NT2/D1 (cell line): ENCODE measurements around the gene OR2T8.
"Not testable (repeated sequence)": the region's sequence is repeated elsewhere in the genome, so short reads cannot be mapped to it uniquely, and the experiment has no call there.

Source experiments
- DNase-seq: peaks from one replicate; pipeline ENCODE4 v3.0.0-alpha.2; 2011; ENCODE audit warnings: low read depth, low spot score
- H3K27me3 ChIP-seq: 2 replicates; pipeline ENCODE4 v1.6.0; 2011; ENCODE audit warnings: mild to moderate bottlenecking; ENCODE audit not compliant: insufficient read length, insufficient read depth
- H3K36me3 ChIP-seq: 2 replicates; pipeline ENCODE4 v1.6.1; 2011; ENCODE audit warnings: mild to moderate bottlenecking, low read length, mixed read lengths; ENCODE audit not compliant: insufficient read depth, insufficient read length
- H3K4me1 ChIP-seq: 2 replicates; pipeline ENCODE4 v1.5.1; 2011; ENCODE audit not compliant: insufficient read depth, insufficient read length
- H3K4me3 ChIP-seq: 2 replicates; pipeline ENCODE4 v1.5.1; 2011; ENCODE audit warnings: low read depth; ENCODE audit not compliant: insufficient read length
- H3K9ac ChIP-seq: 2 replicates; pipeline ENCODE4 v1.6.0; 2011; ENCODE audit warnings: low read depth; ENCODE audit not compliant: insufficient read length
- H3K9me3 ChIP-seq: 2 replicates; pipeline ENCODE4 v1.5.1; 2011; ENCODE audit warnings: mild to moderate bottlenecking, low read length; ENCODE audit not compliant: insufficient read depth
- SUZ12 ChIP-seq: IDR thresholded peaks from 2 replicates; pipeline ENCODE4 v1.6.1; 2011; ENCODE audit not compliant: insufficient read length, insufficient read depth; ENCODE audit errors: extremely low read depth
- YY1 ChIP-seq: IDR thresholded peaks from 2 replicates; pipeline ENCODE4 v1.6.1; 2011; ENCODE audit not compliant: insufficient read length, insufficient read depth
- ZNF274 ChIP-seq: IDR thresholded peaks from 2 replicates; pipeline ENCODE4 v1.6.1; 2011; ENCODE audit warnings: mild to moderate bottlenecking, low read depth, low read length

The OR2T8 gene

GRCh38 chr1:247933989-247934388 is 13.9 kb downstream of the OR2T8 start:
- Histone ChIP-seq H3K27me3 (no peaks in the 10 kb centered on the region), H3K4me3 (no peak overlapping the region), H3K9me3 (peaks cover 16% of the 10 kb centered on the region; the same call in 1 of the 2 replicates), H3K4me1 (no peaks in the 10 kb centered on the region), H3K9ac (no peak overlapping the region), H3K36me3 (no peaks in the 10 kb centered on the region)
- no peak for DNase-seq
- TF ChIP-seq ZNF274 (no peak), SUZ12 (no peak), YY1 (no peak)

GRCh38 chr1:247935781-247936180 is 15.7 kb downstream of the OR2T8 start:
- Histone ChIP-seq H3K4me3 (no peak overlapping the region), H3K4me1 (no peaks in the 10 kb centered on the region), H3K27me3 (no peaks in the 10 kb centered on the region), H3K9me3 (peaks cover 16% of the 10 kb centered on the region; the same call in 1 of the 2 replicates), H3K36me3 (no peaks in the 10 kb centered on the region), H3K9ac (no peak overlapping the region)
- no peak for DNase-seq
- TF ChIP-seq YY1 (no peak), SUZ12 (no peak)

- Histone ChIP-seq H3K4me1 (no peaks in the 10 kb centered on the region), H3K9me3 (peaks cover 16% of the 10 kb centered on the region; the same call in 1 of the 2 replicates), H3K36me3 (no peaks in the 10 kb centered on the region), H3K27me3 (no peaks in the 10 kb centered on the region), H3K9ac (no peak overlapping the region), H3K4me3 (no peak overlapping the region)
- TF ChIP-seq SUZ12 (no peak), ZNF274 (no peak), YY1 (no peak)
- DNase-seq = no peak
These were observed 16.4 kb downstream of the OR2T8 start for GRCh38 chr1:247936415-247936814.

- peak; percentile 96 for DNase-seq
- Histone ChIP-seq H3K9ac (peak overlapping the region; percentile 57), H3K9me3 (peaks cover 16% of the 10 kb centered on the region; the same call in 1 of the 2 replicates), H3K4me3 (peak overlapping the region; percentile 35)
- H3K36me3 ChIP-seq, H3K27me3 ChIP-seq, H3K4me1 ChIP-seq: not testable (repeated sequence)
These were observed 17.1 kb downstream of the OR2T8 start for GRCh38 chr1:247936965-247937734.

GRCh38 chr1:247942624-247943023 is 22.6 kb downstream of the OR2T8 start:
- no peaks in the 10 kb centered on the region for H3K9me3 ChIP-seq
- no peaks in the 10 kb centered on the region for H3K4me1 ChIP-seq
- no peak overlapping the region for H3K4me3 ChIP-seq
- TF ChIP-seq YY1 = no peak
- no peak for TF ChIP-seq ZNF274
- H3K9ac ChIP-seq = no peak overlapping the region
- no peaks in the 10 kb centered on the region for H3K36me3 ChIP-seq
- no peaks in the 10 kb centered on the region for H3K27me3 ChIP-seq
- DNase-seq = no peak

GRCh38 chr1:247948558-247948957 is 28.5 kb downstream of the OR2T8 start, which contains the start of gene OR2L8:
Gene OR2L8 (plus strand): TSS chr1:247948858. CDS start chr1:247948858, 0 bp downstream.
- TF ChIP-seq YY1 = no peak
- no peak for TF ChIP-seq SUZ12
- no peak for TF ChIP-seq ZNF274
- Histone ChIP-seq H3K36me3 (no peaks in the 10 kb centered on the region), H3K9me3 (no peaks in the 10 kb centered on the region), H3K27me3 (no peaks in the 10 kb centered on the region), H3K9ac (no peak within 1 kb of the TSS), H3K4me1 (no peaks in the 10 kb centered on the region), H3K4me3 (no peak within 1 kb of the TSS)
- DNase-seq = no peak

GRCh38 chr1:247953408-247953807 is 33.4 kb downstream of the OR2T8 start:
- H3K9ac ChIP-seq = no peak overlapping the region
- no peaks in the 10 kb centered on the region for H3K4me1 ChIP-seq
- no peaks in the 10 kb centered on the region for H3K9me3 ChIP-seq
- DNase-seq = no peak
- no peak overlapping the region for H3K4me3 ChIP-seq
- TF ChIP-seq ZNF274 = no peak
- no peak for TF ChIP-seq YY1
- TF ChIP-seq SUZ12 = no peak
- H3K27me3 ChIP-seq = no peaks in the 10 kb centered on the region
- no peaks in the 10 kb centered on the region for H3K36me3 ChIP-seq
